GM19193 (cell line): Measurements from ENCODE around the gene VWA8.

Experiments
- POLR2A ChIP-seq: IDR thresholded peaks from 4 replicates; pipeline ENCODE4 v1.6.1; 2011; ENCODE audit not compliant: insufficient read depth, insufficient read length; ENCODE audit errors: extremely low read depth

Gene VWA8

DNA sequence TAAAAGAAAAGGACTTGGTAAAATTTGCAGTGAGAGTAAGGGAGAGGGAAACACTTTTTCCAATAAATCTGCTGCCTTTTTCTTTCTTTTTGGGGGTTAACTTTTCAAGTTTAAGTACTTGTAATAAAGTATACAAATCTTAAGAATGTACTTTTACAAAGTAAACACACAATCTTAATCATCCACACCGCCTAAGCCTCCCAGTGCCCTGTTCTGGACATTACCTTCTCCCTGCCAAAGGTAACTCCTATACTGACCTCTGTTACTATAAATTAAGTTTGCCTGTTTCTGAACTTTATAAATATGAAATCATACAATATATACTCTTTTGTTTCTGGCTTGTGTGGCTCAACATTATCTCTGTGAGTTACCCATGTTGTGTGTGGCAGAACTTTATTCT is 365.6 kb downstream of the VWA8 start:
- TF ChIP-seq POLR2A = no peak

GRCh38 chr13:41590643-41591042 is 370.3 kb downstream of the VWA8 start:
- TF ChIP-seq POLR2A = no peak

DNA sequence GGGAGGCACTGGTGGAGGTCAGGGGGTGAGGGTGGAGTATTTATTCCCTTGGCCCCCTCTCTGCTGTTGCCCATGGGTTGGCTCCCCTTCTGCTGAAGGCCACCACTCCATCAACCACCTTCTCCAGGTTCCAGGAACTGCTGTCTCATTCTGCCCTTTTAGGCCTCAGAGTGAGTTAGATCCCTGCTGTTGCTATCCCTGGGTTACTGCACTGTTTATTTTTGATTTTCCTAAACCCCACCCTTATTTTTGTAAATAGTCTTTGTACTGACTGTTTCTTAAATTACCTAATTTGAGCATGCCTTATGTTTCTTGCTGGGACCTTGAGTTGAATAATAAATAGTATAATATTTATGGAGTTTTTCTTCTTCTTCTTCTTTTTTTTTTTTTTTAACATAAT is 370.8 kb downstream of the VWA8 start:
- TF ChIP-seq POLR2A = no peak

GRCh38 chr13:41589434-41589833 is 371.5 kb downstream of the VWA8 start:
- no peak for TF ChIP-seq POLR2A

GRCh38 chr13:41588899-41589298 is 372.0 kb downstream of the VWA8 start:
- no peak for TF ChIP-seq POLR2A

DNA sequence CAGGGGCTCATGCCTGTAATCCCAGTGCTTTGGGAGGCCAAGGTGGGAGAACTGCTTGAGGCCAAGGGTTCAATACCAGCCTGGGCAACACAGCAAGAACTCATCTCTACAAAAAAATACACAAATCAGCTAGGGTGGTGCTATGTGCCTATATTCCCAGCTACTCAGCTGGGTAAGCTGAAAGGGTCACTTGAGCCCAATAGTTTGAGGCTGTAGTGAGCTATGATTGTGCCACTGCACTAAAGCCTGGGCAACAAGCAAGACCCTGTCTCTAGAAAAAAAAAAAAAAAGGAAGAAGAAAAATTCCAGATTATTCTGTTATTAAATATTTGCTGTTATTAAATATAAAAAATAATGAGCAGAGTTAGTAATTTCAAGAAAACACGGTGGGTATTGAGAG is 372.5 kb downstream of the VWA8 start:
- no peak for TF ChIP-seq POLR2A

- no peak for TF ChIP-seq POLR2A
These were observed 373.4 kb downstream of the VWA8 start for GRCh38 chr13:41587490-41587889.

DNA sequence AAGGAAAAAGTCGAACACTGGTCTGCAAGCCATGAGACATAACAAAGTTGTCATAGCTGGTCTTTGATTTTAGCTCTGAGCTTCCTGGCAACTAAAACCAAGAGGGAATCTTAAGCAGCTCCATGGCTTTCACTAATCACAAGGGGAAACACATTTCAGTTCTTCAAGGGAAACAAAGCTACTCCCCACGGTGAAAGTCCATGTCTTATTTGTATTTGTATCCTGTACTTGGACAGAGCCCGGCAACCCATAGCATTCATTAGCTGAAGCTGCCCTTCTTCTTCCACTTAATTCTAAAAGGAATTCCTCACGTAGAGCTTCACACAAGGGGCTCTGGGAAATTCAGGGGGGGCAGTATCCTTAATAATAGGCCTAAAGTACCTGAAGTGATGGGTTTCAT is 374.7 kb downstream of the VWA8 start:
- TF ChIP-seq POLR2A = no peak

DNA sequence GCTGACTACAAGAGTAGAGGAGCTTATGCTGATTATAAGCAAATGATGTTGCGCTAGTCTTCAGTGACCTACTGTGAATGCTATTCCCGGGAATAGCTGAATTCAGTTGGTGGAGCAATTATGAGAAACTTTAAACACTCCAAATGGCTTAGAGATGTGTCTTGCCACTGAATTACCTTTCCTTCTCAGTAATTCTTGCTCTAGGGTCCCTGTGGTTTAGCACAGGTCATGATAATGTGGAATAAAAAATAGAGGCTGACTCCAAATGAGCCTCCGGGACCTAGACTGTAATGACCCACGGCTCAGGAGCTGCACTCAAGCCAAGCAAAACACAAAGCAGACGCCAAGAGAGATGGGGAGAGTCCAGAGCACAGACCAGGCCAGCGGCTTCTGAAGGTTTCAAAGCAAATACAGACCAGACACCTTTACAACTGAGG is 378.9 kb downstream of the VWA8 start:
- TF ChIP-seq POLR2A = no peak

DNA sequence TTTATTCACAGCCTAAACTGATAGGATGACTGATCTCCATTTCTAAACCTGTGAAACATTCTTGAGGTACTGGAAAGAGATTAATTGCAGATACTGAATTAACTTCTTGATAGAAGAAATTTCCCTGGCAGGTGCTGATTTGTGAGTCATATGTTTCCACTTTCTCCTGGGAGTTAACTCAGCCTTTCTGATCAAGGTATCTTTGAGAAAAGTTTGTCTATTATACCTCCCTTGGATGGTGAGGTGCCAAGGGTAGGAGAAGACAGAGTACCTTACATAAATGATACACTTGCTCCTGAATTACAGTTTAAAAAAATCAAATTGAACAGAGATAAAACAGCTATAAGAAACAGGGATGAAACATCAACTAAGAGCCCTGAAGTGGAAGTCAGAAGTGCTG is 380.6 kb downstream of the VWA8 start:
- no peak for TF ChIP-seq POLR2A

GRCh38 chr13:41579881-41580280 is 381.0 kb downstream of the VWA8 start:
- TF ChIP-seq POLR2A = no peak

DNA sequence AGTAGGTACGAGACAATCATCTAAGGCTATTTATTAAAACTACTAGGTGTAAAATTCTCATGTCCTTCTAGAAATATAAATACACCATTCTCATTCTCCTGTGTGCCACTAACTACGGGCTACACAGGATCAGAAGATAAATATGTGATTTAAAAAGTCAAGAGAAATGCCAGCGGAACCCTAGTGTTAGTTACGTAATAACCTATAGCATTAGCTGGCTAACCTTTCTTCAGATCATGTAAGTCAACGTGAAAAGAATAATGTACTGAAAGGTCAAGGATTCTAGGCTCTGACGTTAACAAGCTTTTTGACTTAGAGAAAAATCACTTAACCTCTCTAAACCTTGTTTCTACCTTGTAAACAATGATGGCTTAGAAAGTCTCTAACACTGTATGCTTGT is 381.7 kb downstream of the VWA8 start:
- TF ChIP-seq POLR2A = no peak

DNA sequence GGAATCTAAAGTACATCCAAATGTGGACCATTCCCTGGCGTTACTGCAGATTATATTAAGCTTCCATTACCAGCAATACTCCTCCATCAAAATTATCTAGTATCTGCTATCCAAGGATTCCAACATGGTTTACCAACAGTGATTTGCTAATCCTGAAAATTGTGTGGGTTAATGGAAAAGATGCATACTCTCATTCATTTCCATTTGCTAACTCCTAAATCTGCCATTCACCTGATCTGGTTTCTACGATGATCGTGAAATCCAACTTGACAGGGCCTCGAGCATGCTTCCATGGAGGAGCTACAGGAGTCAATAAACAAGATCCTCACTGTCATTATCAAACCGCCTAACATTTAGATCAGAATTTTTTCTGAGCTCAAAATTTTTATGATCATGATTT is 382.5 kb downstream of the VWA8 start:
- TF ChIP-seq POLR2A = no peak

DNA sequence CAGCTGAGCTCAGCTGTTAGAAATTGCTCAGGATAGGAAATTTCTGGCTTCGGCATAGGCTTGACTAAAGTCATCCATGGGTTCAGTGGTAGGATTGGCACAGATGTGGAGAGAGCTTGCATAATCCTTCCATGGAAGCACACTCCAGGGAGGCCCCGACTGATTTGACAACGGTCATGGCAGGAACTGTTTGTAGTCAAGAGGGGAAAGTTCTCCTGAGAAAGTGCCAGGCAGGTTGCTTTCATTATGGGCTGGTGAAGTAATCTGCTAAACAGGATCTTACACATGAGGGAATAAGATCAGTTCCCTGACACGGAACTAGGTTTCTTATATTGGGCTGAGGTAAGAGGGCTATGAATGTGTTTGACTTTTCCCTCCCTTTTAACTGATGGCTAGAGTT is 383.5 kb downstream of the VWA8 start:
- TF ChIP-seq POLR2A = no peak

DNA sequence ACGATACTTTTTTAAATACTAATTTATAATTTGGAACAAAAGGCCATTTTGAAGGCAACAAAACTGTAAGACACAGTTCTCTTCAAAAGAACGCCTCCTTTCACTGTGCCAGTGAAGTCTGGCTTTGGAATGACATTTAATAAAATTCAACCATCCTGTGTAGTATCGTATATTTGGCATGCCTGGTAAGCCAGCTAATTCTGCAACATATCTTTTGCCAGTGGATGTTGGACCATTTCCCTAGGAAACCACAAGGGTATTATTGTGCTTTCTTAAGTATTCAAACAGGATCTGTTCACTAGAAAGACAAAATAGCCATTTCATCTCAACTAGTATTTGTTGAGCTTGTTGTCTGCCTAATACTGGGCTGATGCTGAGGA is 391.9 kb downstream of the VWA8 start:
- no peak for TF ChIP-seq POLR2A

DNA sequence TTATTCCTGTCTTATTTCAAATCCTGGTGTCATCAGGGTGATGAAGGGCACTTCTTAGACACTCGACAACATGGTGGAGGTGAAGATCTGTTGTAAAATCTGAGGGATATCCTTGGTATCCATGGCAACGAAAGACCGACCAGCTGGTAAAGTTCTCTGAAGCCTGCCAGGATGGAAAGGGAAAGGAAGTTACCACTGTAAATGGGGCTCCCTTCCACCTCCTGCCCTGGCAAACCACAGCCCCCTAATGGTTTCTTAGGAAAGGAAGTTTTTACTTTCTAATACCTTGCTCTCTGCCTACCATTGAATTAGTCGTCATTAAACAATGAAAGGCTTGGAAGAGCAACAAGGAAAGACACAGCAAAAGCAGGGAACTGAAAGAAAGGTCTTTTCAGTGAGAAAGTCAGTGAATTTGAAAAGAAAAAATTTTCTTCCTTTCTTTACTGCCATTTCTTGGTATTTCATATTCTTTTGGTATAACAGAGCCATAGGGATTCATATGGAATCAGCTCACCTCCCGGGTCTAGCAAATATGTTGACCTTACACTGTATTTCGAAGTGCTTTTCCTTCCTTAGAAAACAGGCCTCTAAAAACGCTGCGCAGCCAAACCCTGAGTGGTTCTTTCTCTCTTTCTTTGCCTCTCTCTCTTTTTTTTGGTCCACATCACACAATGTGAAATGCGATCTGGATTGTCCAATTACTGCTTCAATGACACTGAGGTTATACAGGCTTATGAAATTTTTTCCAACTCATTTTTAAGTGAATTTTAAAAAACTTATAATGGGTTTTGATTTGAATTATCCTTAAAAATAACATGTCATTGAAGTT is 392.6 kb downstream of the VWA8 start:
- no peak for TF ChIP-seq POLR2A

DNA sequence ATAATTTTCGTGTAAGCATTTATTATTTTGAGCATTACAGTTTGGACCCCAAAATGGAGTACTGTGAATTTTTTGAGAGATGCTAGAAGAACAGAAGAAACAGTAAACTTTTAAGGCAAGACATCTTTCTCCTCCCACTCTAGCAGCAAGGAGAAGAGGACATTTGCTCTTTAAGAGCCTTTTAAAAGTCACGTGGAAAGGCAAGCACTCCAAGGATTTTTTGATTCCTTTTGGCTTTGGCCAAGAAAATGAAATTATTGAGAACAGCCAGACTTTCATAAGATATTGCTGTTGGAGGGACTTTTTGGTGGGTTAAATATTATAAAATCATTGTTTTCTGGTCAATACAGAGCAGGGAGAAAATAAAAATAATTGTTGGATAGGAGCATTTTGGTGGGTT is 393.5 kb downstream of the VWA8 start:
- no peak for TF ChIP-seq POLR2A

DNA sequence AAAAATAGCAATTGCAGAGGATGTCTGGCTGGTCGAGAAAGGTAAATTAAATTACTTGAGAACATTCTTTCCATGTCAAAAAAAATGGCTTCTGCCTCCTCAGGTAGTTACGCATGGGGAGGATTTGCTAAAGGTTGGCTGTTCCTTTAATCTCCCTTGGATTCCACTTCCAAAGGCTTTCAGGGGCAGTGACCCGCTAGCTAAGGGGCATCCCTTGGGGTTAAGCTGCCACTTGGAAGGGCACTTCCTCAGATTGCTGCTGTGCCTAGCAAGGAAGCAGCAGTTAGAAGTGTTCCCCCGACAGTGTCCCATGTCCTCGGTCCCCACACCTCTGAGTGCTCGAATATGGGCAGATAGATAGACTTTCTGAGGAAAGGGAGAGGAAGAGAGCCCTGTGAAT is 395.1 kb downstream of the VWA8 start:
- no peak for TF ChIP-seq POLR2A

- no peak for TF ChIP-seq POLR2A
These were observed 395.7 kb downstream of the VWA8 start for GRCh38 chr13:41565216-41565615.
